DND-41 (cell line): ENCODE results near the gene EML6.

Experiments
- ATAC-seq: fragments of 200-7000 bp; cut with Tn5 transposase; 3 replicates; pipeline ENCODE4 v1.9.1; 2021; ENCODE audit warnings: low read depth; ENCODE audit not compliant: insufficient read depth
- DNase-seq: peaks from one replicate; pipeline ENCODE4 v3.0.0-alpha.2; 2020
- H2AFZ ChIP-seq: 2 replicates; pipeline ENCODE4 v1.6.0; 2012; ENCODE audit warnings: low read depth, low read length
- H3K27ac ChIP-seq: 2 replicates; pipeline ENCODE4 v1.5.1; 2012; ENCODE audit warnings: low read length, inconsistent platforms
- H3K27me3 ChIP-seq: fragments of 200-600 bp; sonication (generic); 2 replicates; pipeline ENCODE4 v1.6.0; 2012; ENCODE audit warnings: low read length, mild to moderate bottlenecking, inconsistent platforms; ENCODE audit not compliant: insufficient read depth, poor library complexity
- H3K36me3 ChIP-seq: 2 replicates; pipeline ENCODE4 v1.5.1; 2012; ENCODE audit warnings: low read length, inconsistent platforms; ENCODE audit not compliant: insufficient read depth
- H3K4me1 ChIP-seq: 2 replicates; pipeline ENCODE4 v1.5.1; 2012; ENCODE audit warnings: mild to moderate bottlenecking, low read length; ENCODE audit not compliant: insufficient read depth
- H3K4me2 ChIP-seq: 2 replicates; pipeline ENCODE4 v1.6.0; 2012; ENCODE audit warnings: mild to moderate bottlenecking, moderate library complexity, low read length, inconsistent platforms; ENCODE audit not compliant: insufficient read depth
- H3K4me3 ChIP-seq, 2 experiments: fragments of 200-600 bp in 1 of 2; shearing (Covaris generic) in 1 of 2; 2 replicates each; pipeline ENCODE4 v1.5.1; 2012 to 2016; ENCODE audit warnings: inconsistent platforms in 2 of 2, low read length in 2 of 2, mild to moderate bottlenecking in 2 of 2, low read depth in 1 of 2, moderate library complexity in 1 of 2
- H3K79me2 ChIP-seq: 2 replicates; pipeline ENCODE4 v1.6.0; 2012; ENCODE audit warnings: low read length, inconsistent platforms; ENCODE audit not compliant: insufficient read depth
- H3K9ac ChIP-seq: 2 replicates; pipeline ENCODE4 v1.6.0; 2012; ENCODE audit warnings: low read depth, mild to moderate bottlenecking, inconsistent platforms, low read length, moderate library complexity
- H3K9me3 ChIP-seq: 2 replicates; pipeline ENCODE4 v1.5.1; 2012; ENCODE audit warnings: low read length, moderate library complexity, mild to moderate bottlenecking, inconsistent platforms; ENCODE audit not compliant: insufficient read depth, severe bottlenecking
- H4K20me1 ChIP-seq: 2 replicates; pipeline ENCODE4 v1.6.0; 2012; ENCODE audit warnings: low read length; ENCODE audit not compliant: insufficient read depth
- EZH2 ChIP-seq: IDR thresholded peaks from 3 replicates; pipeline ENCODE4 v1.6.1; 2012; ENCODE audit warnings: borderline replicate concordance, low read depth, mild to moderate bottlenecking, moderate library complexity, low read length, inconsistent platforms; ENCODE audit not compliant: severe bottlenecking
- TF ChIP-seq, protein P1 (sequence below): IDR thresholded peaks from 2 replicates; pipeline ENCODE4 v1.5.1; 2012; ENCODE audit warnings: borderline replicate concordance, low read length, moderate library complexity, mild to moderate bottlenecking; ENCODE audit not compliant: poor library complexity, severe bottlenecking; ENCODE audit errors: extremely low read depth

EML6 gene

GRCh38 chr2:54709336-54709809, 14.1 kb upstream of the EML6 start:
- ATAC-seq (no peak), DNase-seq (no peak)
- no peak overlapping the region for H3K4me2 ChIP-seq
- no peaks in the 10 kb centered on the region for H3K79me2 ChIP-seq
- H3K9ac ChIP-seq: no peak overlapping the region
- no peaks in the 10 kb centered on the region for H3K4me1 ChIP-seq
- no peaks in the 10 kb centered on the region for H4K20me1 ChIP-seq
- H3K9me3 ChIP-seq: no peaks in the 10 kb centered on the region
- H3K27me3 ChIP-seq: no peaks in the 10 kb centered on the region
- H3K27ac ChIP-seq: no peak overlapping the region
- no peak overlapping the region for H2AFZ ChIP-seq
- TF ChIP-seq EZH2: no peak
- TF ChIP-seq, protein P1, sequence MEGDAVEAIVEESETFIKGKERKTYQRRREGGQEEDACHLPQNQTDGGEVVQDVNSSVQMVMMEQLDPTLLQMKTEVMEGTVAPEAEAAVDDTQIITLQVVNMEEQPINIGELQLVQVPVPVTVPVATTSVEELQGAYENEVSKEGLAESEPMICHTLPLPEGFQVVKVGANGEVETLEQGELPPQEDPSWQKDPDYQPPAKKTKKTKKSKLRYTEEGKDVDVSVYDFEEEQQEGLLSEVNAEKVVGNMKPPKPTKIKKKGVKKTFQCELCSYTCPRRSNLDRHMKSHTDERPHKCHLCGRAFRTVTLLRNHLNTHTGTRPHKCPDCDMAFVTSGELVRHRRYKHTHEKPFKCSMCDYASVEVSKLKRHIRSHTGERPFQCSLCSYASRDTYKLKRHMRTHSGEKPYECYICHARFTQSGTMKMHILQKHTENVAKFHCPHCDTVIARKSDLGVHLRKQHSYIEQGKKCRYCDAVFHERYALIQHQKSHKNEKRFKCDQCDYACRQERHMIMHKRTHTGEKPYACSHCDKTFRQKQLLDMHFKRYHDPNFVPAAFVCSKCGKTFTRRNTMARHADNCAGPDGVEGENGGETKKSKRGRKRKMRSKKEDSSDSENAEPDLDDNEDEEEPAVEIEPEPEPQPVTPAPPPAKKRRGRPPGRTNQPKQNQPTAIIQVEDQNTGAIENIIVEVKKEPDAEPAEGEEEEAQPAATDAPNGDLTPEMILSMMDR: no peak
- no peaks in the 10 kb centered on the region for H3K36me3 ChIP-seq
- H3K4me3 ChIP-seq: no peak overlapping the region

- H4K20me1 ChIP-seq: no peaks in the 10 kb centered on the region
- no peak overlapping the region for H2AFZ ChIP-seq
- no peak for DNase-seq
- H3K9ac ChIP-seq: no peak overlapping the region
- no peak for TF ChIP-seq EZH2
- TF ChIP-seq, protein P1: no peak
- no peaks in the 10 kb centered on the region for H3K79me2 ChIP-seq
- no peak overlapping the region for H3K4me3 ChIP-seq
- no peaks in the 10 kb centered on the region for H3K27me3 ChIP-seq
- no peaks in the 10 kb centered on the region for H3K4me1 ChIP-seq
- no peaks in the 10 kb centered on the region for H3K9me3 ChIP-seq
- no peak for ATAC-seq
- H3K36me3 ChIP-seq: no peaks in the 10 kb centered on the region
- no peak overlapping the region for H3K4me2 ChIP-seq
- no peak overlapping the region for H3K27ac ChIP-seq
Measured at GRCh38 chr2:54710216-54710615, 13.2 kb upstream of the EML6 start.

- no peaks in the 10 kb centered on the region for H3K9me3 ChIP-seq
- DNase-seq (no peak), ATAC-seq (no peak)
- no peak overlapping the region for H3K4me2 ChIP-seq
- no peak overlapping the region for H3K27ac ChIP-seq
- H2AFZ ChIP-seq: no peak overlapping the region
- TF ChIP-seq, protein P1: no peak
- TF ChIP-seq EZH2: no peak
- H3K27me3 ChIP-seq: no peaks in the 10 kb centered on the region
- H3K4me3 ChIP-seq: no peak overlapping the region
- no peaks in the 10 kb centered on the region for H3K36me3 ChIP-seq
- no peaks in the 10 kb centered on the region for H4K20me1 ChIP-seq
- H3K79me2 ChIP-seq: no peaks in the 10 kb centered on the region
- no peaks in the 10 kb centered on the region for H3K4me1 ChIP-seq
- H3K9ac ChIP-seq: no peak overlapping the region
Measured at GRCh38 chr2:54712516-54712915, 10.9 kb upstream of the EML6 start.

DNA sequence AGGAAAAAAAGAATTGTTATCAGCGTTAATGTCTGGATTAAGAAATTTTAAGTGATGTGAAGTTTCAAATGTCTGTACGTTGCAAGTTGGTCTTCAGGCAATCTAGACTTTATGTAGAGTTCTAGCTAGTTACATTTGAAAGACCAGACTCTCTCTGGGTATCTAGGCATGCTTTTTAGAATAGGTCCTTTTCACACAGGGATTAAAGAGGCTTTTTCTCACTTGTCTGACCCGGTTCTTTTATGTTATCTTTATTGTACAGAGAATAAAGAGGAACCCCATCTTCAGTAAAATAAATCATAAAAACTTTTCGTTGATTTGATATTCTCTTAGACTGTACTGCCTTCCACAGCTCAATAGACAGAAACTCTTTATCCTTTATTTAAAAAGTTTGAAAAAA, 8.5 kb upstream of the EML6 start:
- TF ChIP-seq EZH2: no peak
- TF ChIP-seq, protein P1: no peak
- no peaks in the 10 kb centered on the region for H3K27me3 ChIP-seq

More for the DNA sequence above, 8.5 kb upstream of the EML6 start:
- DNase-seq (no peak), ATAC-seq (no peak)
- Histone ChIP-seq H3K9me3 (no peaks in the 10 kb centered on the region), H3K79me2 (no peaks in the 10 kb centered on the region), H4K20me1 (no peaks in the 10 kb centered on the region), H3K27ac (no peak overlapping the region), H3K4me2 (no peak overlapping the region), H2AFZ (no peak overlapping the region), H3K4me1 (no peaks in the 10 kb centered on the region), H3K4me3 (no peak overlapping the region), H3K36me3 (no peaks in the 10 kb centered on the region), H3K9ac (no peak overlapping the region)
